HL-60/S4 treated with retinoic acid at 250 ng/mL for 4 days and 3 days (cell line): ENCODE measurements around the gene EID3.
"Not testable (repeated sequence)": the region's sequence is repeated elsewhere in the genome, so short reads cannot be mapped to it uniquely, and the experiment has no call there.

Experiments
- in situ Hi-C: fragments of 300-500 bp; cut with MboI; formaldehyde crosslinking; loops from 2 replicates; pipeline ENCODE4 v1.7.0; 2022; ENCODE audit warnings: low sequenced_read_pairs

Gene EID3

GRCh38 chr12:104288635-104289274 is 14.8 kb upstream of the EID3 start:
- in situ Hi-C loops: no loop called here

DNA sequence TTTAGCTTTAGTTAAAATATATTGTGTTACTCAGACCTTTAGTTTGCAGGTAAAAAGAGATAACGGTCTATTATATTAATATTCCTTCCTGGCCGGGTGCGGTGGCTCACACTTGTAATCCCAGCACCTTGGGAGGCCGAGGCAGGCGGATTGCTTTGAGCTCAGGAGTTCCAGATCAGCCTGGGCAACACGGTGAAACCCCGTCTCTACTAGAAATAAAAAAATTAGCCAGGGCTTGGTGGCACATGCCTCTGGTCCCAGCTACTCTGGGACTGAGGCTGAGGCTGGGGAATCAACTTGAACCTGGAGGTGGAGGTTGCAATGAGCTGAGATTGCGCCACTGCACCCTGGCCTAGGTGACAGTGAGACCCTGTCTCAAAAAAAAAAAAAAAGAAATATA is 13.2 kb upstream of the EID3 start:
- in situ Hi-C loops: no loop called here

DNA sequence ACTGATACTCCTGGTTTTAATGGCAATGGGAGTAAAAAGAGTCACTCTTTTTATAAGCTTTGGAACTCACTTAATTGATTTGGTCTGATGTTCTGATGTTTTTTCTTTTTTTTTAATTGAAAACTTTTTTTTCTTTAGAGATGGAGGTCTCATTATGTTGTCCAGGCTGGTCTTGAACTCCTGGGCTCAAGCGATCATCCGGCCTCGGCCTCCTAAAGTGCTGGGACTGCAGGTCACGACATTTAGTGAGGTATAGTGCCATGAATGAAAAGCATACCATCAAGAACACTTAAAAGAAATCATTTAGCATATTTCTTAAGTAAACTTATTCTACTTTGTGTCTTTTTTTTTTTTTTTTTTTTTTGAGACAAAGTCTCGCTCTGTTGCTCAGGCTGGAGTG is 12.7 kb upstream of the EID3 start:
- in situ Hi-C loops: no loop called here

DNA sequence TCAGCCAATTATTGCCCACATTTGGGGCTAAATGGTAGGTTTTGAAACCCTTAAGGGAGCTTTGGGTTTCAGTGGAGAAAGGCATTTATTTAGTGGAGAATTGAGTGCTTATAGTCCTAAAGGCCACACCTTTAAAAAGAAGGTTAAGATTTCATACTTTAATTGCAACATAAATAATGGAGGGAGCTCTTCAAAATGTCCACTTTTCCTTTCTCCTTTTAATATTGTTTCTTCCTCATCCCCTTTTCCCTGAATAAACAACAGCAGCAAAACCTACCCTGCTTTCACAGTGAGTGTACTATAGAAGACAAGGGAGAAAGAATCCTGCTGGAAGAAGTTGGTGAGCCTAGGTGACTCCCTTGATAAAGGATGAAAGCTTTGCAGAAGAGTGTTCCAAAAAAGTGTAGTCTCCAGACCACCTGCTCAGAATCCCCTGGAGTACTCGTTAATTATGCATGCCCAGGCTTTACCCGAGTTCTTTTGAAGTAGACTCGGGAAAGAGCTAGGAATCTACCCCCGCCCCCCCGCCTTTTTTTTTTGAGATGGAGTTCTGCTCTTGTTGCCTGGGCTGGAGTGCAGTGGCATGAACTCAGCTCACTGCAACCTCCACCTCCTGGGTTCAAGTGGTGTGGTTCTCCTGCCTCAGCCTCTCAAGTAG is 11.5 kb upstream of the EID3 start:
- in situ Hi-C loops: no loop called here

GRCh38 chr12:104292872-104293794 is 10.4 kb upstream of the EID3 start:
- in situ Hi-C loops: no loop called here

DNA sequence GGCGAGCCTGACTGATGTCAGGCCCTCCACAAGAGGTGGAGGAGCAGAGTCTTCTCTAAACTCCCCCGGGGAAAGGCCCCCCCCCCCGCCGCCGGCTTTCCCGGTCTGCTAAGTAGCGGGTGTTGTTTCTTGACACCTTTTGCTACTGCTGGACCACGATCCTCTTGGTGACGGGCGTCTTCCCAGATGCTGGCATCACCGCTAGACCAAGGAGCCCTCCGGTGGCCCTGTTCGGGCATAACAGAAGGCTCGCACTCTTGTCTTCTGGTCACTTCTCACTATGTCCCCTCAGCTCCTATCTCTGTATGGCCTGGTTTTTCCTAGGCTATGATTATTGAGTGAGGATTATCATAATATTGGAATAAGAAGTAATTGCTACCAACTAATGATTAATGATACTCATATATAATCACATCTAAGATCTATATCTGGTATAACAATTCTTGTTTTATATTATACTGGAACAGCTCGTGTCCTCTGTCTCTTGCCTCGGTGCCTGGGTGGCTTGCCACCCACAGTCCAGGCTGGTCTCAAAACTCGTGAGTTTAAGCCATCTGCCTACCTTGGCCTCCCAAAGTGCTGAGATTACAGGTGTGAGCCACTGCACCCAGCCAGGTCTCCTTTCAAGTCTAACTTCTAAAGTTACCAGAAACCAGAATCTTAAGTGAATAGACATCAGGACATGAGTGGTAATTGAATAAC is 9.2 kb upstream of the EID3 start:
- in situ Hi-C loops: not testable (repeated sequence)

GRCh38 chr12:104294927-104295668 is 8.4 kb upstream of the EID3 start:
- in situ Hi-C loops: no loop called here

GRCh38 chr12:104295954-104296353 is 7.6 kb upstream of the EID3 start:
- in situ Hi-C loops: no loop called here

DNA sequence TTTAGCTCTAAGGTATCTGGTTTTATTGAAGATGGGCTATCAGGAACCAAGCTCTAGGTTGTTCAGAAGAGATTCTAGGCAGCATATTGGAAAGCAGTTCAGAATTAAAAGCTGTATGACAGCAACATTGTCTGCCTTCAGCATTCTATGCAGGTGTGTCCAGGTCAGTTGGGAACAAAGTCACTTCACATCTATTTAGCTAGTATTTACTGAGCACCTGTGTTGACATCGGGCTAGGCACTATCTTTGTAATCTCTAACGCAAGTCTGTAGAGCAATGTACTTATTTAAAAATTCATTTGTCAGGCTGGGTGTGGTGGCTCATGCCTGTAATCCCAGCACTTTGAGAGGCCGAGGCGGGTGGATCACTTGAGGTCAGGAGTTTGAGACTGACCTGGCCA is 6.8 kb upstream of the EID3 start:
- in situ Hi-C loops: no loop called here

- in situ Hi-C loops: no loop called here
These were observed 5.9 kb upstream of the EID3 start for GRCh38 chr12:104297477-104298113.

DNA sequence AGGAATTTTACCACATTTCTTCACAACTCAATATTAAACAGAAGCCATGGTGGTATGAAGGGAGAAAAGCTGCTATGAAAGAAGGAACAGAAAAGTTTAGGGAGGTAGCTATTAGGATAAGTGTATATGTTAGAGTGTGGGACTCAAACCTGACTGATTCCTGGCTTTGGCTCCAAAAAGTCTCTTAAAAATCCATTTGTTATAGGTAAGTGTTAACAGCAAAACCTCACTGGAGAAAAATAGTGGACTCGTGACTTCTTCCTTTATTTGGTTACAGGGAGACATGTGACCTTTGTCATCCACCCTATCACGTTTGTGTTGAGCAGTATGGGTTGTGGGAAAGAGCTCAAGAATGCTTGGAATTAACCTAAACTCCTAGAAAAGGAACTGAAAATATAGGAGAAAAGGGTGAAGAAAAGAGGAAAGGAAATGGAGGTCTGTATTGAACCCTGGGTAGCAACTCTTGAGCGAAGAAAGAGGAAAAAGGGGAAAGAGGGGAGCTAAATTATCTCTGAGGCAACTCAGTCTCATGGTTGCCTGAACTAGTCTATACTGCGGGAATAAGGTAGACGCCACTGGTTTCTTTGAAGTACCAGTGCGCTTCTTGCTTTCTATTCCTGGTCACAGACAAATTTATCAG is 3.6 kb upstream of the EID3 start:
- in situ Hi-C loops: no loop called here

DNA sequence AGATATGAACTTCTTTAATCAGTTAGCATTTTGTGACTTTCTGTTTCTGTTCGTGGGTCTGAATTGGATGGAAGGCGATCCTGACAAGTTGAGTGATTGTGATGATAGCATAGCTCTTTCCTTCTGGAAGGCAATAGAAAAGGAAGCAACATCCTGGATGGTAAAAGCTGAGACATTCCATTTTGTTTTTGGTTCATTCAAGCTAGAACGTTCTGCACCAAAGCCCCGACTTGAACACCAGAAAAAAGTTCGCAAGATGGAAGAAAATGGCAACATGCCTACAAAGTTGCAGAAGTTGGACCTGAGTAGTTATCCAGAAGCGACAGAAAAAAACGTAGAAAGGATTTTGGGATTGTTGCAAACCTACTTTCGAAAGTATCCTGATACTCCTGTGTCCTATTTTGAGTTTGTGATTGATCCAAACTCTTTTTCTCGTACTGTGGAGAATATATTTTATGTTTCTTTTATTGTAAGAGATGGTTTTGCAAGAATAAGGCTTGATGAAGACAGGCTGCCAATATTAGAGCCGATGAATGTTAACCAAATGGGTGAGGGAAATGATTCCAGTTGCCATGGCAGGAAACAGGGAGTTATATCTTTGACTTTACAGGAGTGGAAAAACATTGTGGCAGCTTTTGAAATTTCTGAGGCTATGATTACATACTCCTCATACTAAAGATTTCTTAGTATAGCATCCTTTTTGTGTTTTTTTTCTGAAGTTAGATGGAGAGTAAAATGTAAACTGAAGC is 896 bp downstream of the EID3 start:
- in situ Hi-C loops: no loop called here

GRCh38 chr12:104305349-104305748 is 1.8 kb downstream of the EID3 start:
- in situ Hi-C loops: no loop called here

GRCh38 chr12:104306376-104306775 is 2.8 kb downstream of the EID3 start:
- in situ Hi-C loops: no loop called here

DNA sequence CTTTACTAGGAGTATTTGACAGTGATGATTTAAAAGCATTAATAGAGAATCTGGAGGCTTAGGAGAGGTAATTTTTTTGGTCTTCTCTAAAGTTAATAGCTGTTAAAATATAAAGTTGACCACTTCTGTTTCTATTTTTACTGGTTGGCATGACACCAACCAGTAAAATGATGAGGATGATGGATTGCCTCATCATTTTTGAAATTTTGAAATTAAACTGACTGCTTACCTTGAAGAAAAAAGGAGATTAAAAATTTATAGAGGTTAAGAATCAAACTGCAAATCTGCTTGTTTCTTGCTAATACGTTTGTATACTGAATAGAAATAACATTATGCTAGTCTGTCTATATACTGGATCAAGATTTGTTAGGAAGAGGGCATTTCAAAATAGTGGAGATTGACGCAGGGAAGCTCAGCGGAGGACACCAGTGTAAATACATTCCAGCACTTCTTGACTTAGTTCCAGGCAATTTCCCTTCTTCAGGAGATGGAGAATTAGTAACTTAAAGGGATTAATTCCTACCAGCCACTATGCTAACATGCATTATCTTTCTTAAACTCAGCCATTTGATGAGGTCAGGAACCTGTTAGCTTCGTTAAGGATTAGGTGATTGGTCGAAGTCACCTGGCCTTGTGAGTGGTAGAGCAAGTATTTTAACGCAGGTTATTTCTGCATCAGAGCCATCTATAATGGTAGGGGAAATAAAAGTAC is 3.6 kb downstream of the EID3 start:
- in situ Hi-C loops: no loop called here

DNA sequence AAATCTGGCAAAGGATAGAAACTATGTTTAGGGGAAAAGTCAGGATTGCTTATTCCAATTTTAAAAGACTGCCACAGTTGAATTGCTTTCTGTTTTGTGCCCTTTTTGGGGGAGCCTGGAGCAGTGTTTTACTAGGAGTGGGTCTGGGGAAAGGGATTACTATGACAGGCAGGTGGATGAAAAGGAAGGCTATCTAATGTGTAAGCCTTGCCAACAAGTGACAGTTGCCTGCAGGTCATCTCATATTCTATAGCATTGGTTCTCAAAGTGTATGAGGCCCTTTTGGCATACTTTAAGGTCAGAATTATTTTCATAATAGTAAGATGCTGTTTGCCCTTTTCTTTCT is 4.1 kb downstream of the EID3 start:
- in situ Hi-C loops: no loop called here

DNA sequence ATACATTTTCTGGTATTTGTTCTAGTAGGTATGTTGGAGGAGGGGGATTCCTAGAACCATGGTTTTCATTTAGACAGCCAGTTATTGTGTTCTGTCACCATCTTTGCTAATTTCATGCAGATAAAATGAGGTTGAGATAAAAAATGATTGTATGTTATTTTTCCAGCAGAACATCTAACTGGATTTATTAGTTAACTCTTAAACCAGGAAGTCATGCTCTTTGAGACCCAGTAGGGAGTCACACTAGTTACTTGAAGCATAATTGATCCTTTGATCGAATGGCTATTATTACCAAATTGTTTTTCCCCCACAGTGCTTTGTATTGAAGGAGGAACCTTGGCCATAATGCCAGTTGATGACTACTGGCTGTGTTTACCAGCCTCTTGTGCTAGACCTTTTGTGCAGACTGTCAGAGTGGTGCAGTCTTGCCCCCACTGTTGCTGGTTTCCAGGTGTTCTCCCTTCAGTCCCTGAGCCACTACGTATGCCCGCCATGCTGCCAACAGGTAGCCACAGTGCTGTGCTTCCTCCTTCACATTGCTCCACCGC is 6.0 kb downstream of the EID3 start:
- in situ Hi-C loops: no loop called here
